ENCODE results near the gene LTBR. TPM values are rescaled to one million over a fixed set of nuclear protein-coding genes. Genes with fewer than 3 reads are reported as not detected.
A peak's percentile ranks its signal among the peaks of the same experiment; 100 is the strongest.

The LTBR gene
- total RNA-seq, 4 donors from 2014 or later, result 28.1 to 116 (median 83.5) TPM

DNA sequence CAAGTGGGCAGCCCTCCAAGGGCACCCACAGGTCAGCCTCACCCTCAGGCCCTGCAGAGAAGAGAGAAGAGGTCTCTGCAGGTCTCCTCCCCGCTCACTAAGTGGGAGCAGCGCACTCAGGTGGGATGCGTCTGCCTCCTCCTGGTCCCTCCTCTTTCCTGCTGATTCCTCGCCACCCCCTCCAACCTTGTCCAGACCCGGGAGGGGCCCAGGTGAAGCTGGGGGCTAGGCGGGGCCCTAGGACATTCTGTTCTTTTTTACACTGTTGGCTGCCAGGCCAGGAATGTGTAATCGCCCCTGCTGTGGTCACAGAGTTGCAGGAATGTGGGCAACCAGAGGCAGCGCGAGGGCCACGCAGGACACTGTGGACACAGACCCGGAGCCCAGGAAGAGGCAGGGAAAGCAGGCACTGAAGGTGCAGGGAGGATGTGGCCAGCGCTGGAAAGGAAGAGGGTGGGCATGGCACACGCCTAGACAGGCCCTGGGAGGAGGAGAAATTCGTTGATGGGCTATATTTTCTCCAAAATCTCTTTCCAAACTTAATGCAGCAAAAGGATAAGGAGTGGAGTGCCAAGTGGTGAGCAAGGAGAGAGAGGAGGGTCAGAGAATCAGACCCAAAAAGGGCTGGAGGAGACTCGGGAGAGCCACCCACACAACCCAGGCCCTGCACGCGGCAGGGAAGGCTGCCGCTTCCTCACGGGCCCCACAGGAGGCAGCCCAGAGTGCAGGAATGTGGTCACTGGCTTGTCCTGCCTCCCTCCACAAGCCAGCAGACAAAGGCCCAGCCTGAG lies 7.7 kb upstream of the LTBR start:
- intact Hi-C loops (cut with DNase I; ENCODE audit: low total_unique reads), result loop anchor here (5.0 kb wide), 1 partner anchor 39 kb away; no protein-coding TSS in a partner anchor
- Histone ChIP-seq H3K4me3 (no peak overlapping the region), H3K36me3 (no peaks in the 10 kb centered on the region), H3K27me3 (no peaks in the 10 kb centered on the region), H3K4me1 (peaks cover 15 to 17% of the 10 kb centered on the region in 2 donors), H3K9me3 (no peaks in the 10 kb centered on the region), H3K27ac (peak overlapping the region; percentile 87 to 90)
- TF ChIP-seq POLR2A (IDR thresholded peaks at IDR 0.05), result peak in 1 of 2 donors; percentile 16
- TF ChIP-seq, protein P1, sequence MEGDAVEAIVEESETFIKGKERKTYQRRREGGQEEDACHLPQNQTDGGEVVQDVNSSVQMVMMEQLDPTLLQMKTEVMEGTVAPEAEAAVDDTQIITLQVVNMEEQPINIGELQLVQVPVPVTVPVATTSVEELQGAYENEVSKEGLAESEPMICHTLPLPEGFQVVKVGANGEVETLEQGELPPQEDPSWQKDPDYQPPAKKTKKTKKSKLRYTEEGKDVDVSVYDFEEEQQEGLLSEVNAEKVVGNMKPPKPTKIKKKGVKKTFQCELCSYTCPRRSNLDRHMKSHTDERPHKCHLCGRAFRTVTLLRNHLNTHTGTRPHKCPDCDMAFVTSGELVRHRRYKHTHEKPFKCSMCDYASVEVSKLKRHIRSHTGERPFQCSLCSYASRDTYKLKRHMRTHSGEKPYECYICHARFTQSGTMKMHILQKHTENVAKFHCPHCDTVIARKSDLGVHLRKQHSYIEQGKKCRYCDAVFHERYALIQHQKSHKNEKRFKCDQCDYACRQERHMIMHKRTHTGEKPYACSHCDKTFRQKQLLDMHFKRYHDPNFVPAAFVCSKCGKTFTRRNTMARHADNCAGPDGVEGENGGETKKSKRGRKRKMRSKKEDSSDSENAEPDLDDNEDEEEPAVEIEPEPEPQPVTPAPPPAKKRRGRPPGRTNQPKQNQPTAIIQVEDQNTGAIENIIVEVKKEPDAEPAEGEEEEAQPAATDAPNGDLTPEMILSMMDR (IDR thresholded peaks at IDR 0.05), result peak in 3 of 4 experiments; percentile 27 to 59 (median 51)
- peak; percentile 76 to 83 for DNase-seq

DNA sequence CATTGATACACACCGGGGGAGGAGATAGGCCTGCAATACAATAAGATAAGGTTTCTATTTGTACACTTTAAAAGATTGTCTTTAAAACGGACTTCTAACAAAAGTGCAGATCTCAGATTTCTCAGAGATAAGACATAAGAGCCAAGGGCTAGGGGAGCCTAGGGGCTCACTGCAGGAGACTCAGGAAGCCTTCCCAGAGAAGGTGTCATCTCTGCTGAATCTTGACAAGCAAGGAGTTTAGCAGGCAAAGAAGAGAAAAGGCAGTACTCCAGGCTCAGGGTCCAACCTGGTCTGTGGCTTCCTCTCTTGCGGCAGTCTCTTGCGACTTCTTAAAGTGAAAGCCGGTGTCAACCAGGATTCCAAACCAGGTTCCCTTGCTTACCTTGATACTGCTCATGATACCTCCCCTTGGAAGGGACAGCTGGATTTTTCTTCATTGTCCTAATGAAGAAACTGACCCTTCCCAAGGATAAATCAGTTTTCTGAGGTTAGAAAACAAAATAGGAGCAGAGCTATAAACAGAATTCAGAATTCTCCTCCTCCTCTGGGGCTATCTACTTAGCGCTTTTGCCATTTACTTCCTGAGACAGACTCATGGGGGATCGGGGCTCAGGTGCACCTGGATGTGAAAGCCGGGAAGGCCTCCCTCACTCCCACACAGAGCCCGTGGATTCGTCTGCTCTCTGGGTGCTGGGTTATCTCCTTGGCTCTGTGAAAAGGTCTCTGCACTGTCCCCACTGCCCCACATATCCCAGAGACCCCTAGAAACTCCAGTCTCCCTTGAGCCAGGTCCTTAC lies 6.9 kb upstream of the LTBR start:
- peak in 1 of 2 donors; percentile 15 for DNase-seq
- peaks cover 15 to 17% of the 10 kb centered on the region in 2 donors for H3K4me1 ChIP-seq
- peak overlapping the region; percentile 87 to 90 for H3K27ac ChIP-seq
- TF ChIP-seq, protein P1 (IDR thresholded peaks at IDR 0.05), result no peak
- TF ChIP-seq POLR2A (IDR thresholded peaks at IDR 0.05), result no peak
- H3K36me3 ChIP-seq, result no peaks in the 10 kb centered on the region
- intact Hi-C loops (cut with DNase I; ENCODE audit: low total_unique reads), result loop anchor here (5.0 kb wide), 1 partner anchor 40 kb away; no protein-coding TSS in a partner anchor
- no peaks in the 10 kb centered on the region for H3K9me3 ChIP-seq
- H3K4me3 ChIP-seq, result no peak overlapping the region
- H3K27me3 ChIP-seq, result no peaks in the 10 kb centered on the region

DNA sequence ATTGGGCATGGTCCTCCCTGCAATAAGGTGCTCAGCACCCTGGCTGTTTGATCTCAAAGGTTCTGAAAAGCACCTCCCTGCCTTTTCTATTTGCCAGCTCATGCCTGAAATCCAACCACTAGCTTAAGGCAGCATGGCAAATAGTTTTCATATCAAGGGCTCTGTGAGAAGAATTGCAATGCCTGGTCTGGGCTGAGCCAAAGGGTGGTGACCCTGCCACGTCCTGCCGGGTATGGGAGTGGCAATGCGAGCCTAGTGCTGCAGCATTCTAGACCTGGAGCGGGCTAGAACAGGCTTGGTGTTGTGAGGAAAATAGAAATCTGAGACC lies 6.3 kb upstream of the LTBR start:
- no peaks in the 10 kb centered on the region for H3K27me3 ChIP-seq
- TF ChIP-seq, protein P1 (IDR thresholded peaks at IDR 0.05), result no peak
- TF ChIP-seq POLR2A (IDR thresholded peaks at IDR 0.05), result peak in 1 of 2 donors; percentile 28
- peak in 1 of 2 donors; percentile 42 for DNase-seq
- H3K36me3 ChIP-seq, result no peaks in the 10 kb centered on the region
- intact Hi-C loops (cut with DNase I; ENCODE audit: low total_unique reads), result loop anchor here (5.0 kb wide), 1 partner anchor 40 kb away; no protein-coding TSS in a partner anchor
- H3K9me3 ChIP-seq, result no peaks in the 10 kb centered on the region
- H3K27ac ChIP-seq, result peak overlapping the region; percentile 87 to 90
- no peak overlapping the region for H3K4me3 ChIP-seq
- H3K4me1 ChIP-seq, result peaks cover 15 to 17% of the 10 kb centered on the region in 2 donors

DNA sequence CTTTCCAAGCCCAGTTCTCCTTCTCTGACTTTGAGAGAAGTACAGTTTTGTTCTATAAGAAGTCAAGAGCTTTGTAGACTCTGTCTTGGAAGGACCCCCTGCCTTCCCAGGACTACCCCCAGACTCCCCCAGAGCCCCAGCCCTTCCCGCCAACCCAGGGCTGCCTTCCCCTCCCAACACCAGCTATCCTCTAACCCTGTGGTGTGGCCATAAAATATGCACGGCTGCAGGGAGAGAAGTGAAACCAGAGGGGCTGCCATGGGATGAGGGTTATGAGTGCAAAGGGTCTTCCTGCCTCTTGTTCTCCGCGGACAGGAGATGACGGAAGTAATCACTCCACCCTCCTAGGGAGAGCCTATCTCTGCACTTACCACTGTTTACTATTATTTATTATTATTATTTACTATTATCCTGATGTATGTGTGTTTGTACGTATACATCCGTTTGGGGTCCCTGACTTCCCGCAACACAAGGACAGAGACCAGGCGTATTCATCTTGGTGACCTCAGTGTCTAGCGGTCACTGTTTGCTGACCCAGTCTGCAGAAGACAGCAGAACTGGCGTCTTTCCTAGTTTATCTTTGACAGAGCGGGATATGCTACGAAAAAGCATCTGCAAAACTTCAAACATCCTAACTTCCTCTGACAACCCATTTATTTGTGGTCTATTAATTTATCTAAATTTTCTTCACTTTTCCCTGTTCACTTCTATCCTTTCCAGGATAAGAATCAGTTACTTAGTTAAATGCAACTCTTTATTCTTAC lies 5.1 kb upstream of the LTBR start:
- H3K9me3 ChIP-seq, result no peaks in the 10 kb centered on the region
- H3K4me3 ChIP-seq, result no peak overlapping the region
- intact Hi-C loops (cut with DNase I; ENCODE audit: low total_unique reads), result loop anchor here (5.0 kb wide), 1 partner anchor 42 kb away; no protein-coding TSS in a partner anchor
- no peaks in the 10 kb centered on the region for H3K27me3 ChIP-seq
- H3K27ac ChIP-seq, result no peak overlapping the region
- H3K36me3 ChIP-seq, result no peaks in the 10 kb centered on the region
- H3K4me1 ChIP-seq, result peaks cover 15 to 24% of the 10 kb centered on the region in 2 donors
- DNase-seq, result peak in 1 of 2 donors; percentile 12
- no peak for TF ChIP-seq POLR2A (IDR thresholded peaks at IDR 0.05)
- TF ChIP-seq, protein P1 (IDR thresholded peaks at IDR 0.05), result no peak

Measured in uterus (tissue), 4 donors.